Measurements from ENCODE around the gene ENOX1. TPM values are rescaled to one million over a fixed set of nuclear protein-coding genes. Genes with fewer than 3 reads are reported as not detected.

The ENOX1 gene
- total RNA-seq, 1 donor from 2014 or later, result 1.7 TPM

- no peak overlapping the region for H3K27ac Mint-ChIP-seq (ENCODE audit: unreplicated experiment)
- no peak for DNase-seq (ENCODE audit: low spot score)
- H3K9me3 Mint-ChIP-seq (ENCODE audit: unreplicated experiment), result no peaks in the 10 kb centered on the region
- peaks cover 6% of the 10 kb centered on the region for H3K4me1 Mint-ChIP-seq (ENCODE audit: unreplicated experiment)
- TF ChIP-seq, protein P1, sequence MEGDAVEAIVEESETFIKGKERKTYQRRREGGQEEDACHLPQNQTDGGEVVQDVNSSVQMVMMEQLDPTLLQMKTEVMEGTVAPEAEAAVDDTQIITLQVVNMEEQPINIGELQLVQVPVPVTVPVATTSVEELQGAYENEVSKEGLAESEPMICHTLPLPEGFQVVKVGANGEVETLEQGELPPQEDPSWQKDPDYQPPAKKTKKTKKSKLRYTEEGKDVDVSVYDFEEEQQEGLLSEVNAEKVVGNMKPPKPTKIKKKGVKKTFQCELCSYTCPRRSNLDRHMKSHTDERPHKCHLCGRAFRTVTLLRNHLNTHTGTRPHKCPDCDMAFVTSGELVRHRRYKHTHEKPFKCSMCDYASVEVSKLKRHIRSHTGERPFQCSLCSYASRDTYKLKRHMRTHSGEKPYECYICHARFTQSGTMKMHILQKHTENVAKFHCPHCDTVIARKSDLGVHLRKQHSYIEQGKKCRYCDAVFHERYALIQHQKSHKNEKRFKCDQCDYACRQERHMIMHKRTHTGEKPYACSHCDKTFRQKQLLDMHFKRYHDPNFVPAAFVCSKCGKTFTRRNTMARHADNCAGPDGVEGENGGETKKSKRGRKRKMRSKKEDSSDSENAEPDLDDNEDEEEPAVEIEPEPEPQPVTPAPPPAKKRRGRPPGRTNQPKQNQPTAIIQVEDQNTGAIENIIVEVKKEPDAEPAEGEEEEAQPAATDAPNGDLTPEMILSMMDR (IDR thresholded peaks at IDR 0.05; ENCODE audit: unreplicated experiment), result no peak
- no peak overlapping the region for H3K4me3 Mint-ChIP-seq (ENCODE audit: unreplicated experiment)
- H3K27me3 Mint-ChIP-seq (ENCODE audit: unreplicated experiment), result no peaks in the 10 kb centered on the region
- no peaks in the 10 kb centered on the region for H3K36me3 Mint-ChIP-seq (ENCODE audit: low read depth, unreplicated experiment)
Observed at GRCh38 chr13:43512221-43512620, 274.6 kb downstream of the ENOX1 start.

- Mint-ChIP-seq H3K27ac (ENCODE audit: unreplicated experiment) (no peak overlapping the region), H3K9me3 (ENCODE audit: unreplicated experiment) (no peaks in the 10 kb centered on the region), H3K4me3 (ENCODE audit: unreplicated experiment) (no peak overlapping the region), H3K4me1 (ENCODE audit: unreplicated experiment) (peaks cover 6% of the 10 kb centered on the region), H3K36me3 (ENCODE audit: low read depth, unreplicated experiment) (no peaks in the 10 kb centered on the region), H3K27me3 (ENCODE audit: unreplicated experiment) (no peaks in the 10 kb centered on the region)
- no peak for DNase-seq (ENCODE audit: low spot score)
- TF ChIP-seq, protein P1 (IDR thresholded peaks at IDR 0.05; ENCODE audit: unreplicated experiment), result no peak
Observed at GRCh38 chr13:43510956-43511901, 275.5 kb downstream of the ENOX1 start.

- H3K4me3 Mint-ChIP-seq (ENCODE audit: unreplicated experiment), result no peak overlapping the region
- no peaks in the 10 kb centered on the region for H3K36me3 Mint-ChIP-seq (ENCODE audit: low read depth, unreplicated experiment)
- H3K4me1 Mint-ChIP-seq (ENCODE audit: unreplicated experiment), result peaks cover 15% of the 10 kb centered on the region
- H3K27ac Mint-ChIP-seq (ENCODE audit: unreplicated experiment), result no peak overlapping the region
- TF ChIP-seq, protein P1 (IDR thresholded peaks at IDR 0.05; ENCODE audit: unreplicated experiment), result no peak
- DNase-seq (ENCODE audit: low spot score), result no peak
- H3K9me3 Mint-ChIP-seq (ENCODE audit: unreplicated experiment), result no peaks in the 10 kb centered on the region
- no peaks in the 10 kb centered on the region for H3K27me3 Mint-ChIP-seq (ENCODE audit: unreplicated experiment)
Observed at GRCh38 chr13:43495732-43496131, 291.0 kb downstream of the ENOX1 start.

DNA sequence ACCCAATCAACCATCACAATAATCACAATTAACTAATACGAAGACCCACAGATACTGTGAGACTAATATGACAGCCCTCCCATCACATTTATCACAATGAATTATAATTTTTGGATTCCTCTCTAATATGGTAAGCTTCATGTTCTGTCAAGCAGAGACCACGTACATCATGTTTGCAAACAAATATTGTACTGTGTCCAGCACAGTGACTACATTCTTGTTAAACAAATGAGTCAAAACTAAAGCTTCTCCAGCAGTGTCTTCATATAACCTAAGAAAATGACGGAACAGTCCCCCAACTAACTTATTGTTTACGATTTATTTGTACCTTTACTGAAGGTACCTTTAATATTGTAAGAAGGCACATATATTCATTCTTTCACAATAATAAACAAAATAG lies 292.6 kb downstream of the ENOX1 start:
- Mint-ChIP-seq H3K27ac (ENCODE audit: unreplicated experiment) (no peak overlapping the region), H3K4me1 (ENCODE audit: unreplicated experiment) (peaks cover 15% of the 10 kb centered on the region), H3K27me3 (ENCODE audit: unreplicated experiment) (no peaks in the 10 kb centered on the region), H3K4me3 (ENCODE audit: unreplicated experiment) (no peak overlapping the region), H3K9me3 (ENCODE audit: unreplicated experiment) (no peaks in the 10 kb centered on the region), H3K36me3 (ENCODE audit: low read depth, unreplicated experiment) (no peaks in the 10 kb centered on the region)
- TF ChIP-seq, protein P1 (IDR thresholded peaks at IDR 0.05; ENCODE audit: unreplicated experiment), result no peak
- DNase-seq (ENCODE audit: low spot score), result no peak

DNA sequence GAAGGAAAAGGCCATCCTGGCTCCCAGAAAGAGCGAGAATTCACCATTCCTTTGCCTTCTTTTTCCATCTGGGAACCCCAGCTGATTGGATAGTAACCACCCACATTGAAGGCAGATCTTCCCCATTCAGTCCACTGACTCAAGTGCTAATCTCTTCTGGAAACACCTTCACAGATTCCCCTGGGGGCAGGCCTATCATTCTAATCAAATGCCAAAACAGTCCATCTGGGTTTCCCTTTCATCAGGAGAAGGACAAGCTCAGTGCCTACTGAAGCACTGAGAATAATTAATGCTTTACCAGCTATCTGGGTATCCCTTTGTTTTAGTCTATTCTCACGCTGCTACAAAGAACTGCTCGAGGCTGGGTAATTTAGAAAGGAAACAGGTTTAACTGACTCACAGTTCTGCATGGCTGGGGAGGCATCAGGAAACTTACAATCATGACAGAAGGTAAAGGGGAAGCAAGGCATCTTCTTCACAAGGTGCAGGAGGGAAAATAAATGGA lies 293.2 kb downstream of the ENOX1 start:
- no peaks in the 10 kb centered on the region for H3K9me3 Mint-ChIP-seq (ENCODE audit: unreplicated experiment)
- H3K36me3 Mint-ChIP-seq (ENCODE audit: low read depth, unreplicated experiment), result no peaks in the 10 kb centered on the region
- peaks cover 15% of the 10 kb centered on the region for H3K4me1 Mint-ChIP-seq (ENCODE audit: unreplicated experiment)
- DNase-seq (ENCODE audit: low spot score), result no peak
- H3K4me3 Mint-ChIP-seq (ENCODE audit: unreplicated experiment), result no peak overlapping the region
- TF ChIP-seq, protein P1 (IDR thresholded peaks at IDR 0.05; ENCODE audit: unreplicated experiment), result no peak
- no peak overlapping the region for H3K27ac Mint-ChIP-seq (ENCODE audit: unreplicated experiment)
- no peaks in the 10 kb centered on the region for H3K27me3 Mint-ChIP-seq (ENCODE audit: unreplicated experiment)
